Fibroblast of villous mesenchyme (primary cell): Measurements from ENCODE around the gene SLC38A9. TPM values are rescaled to one million over a fixed set of nuclear protein-coding genes. Genes with fewer than 3 reads are reported as not detected.

Experiments
- DNase-seq: peaks from one replicate; pipeline ENCODE4 v3.0.0-alpha.2; 2010; ENCODE audit warnings: low read depth
- H3K4me3 ChIP-seq: 2 replicates; pipeline ENCODE4 v1.5.1; 2011; ENCODE audit warnings: low read depth, mild to moderate bottlenecking, low read length
- CTCF ChIP-seq: IDR thresholded peaks from 2 replicates; pipeline ENCODE4 v1.5.1; 2012; ENCODE audit warnings: low read depth, mild to moderate bottlenecking, low read length; ENCODE audit not compliant: insufficient read depth
- total RNA-seq: library from RNA; depleted of rRNA; stranded (reverse); fragments of >200 nt; gene quantifications from 2 replicates; pipeline ENCODE4 v1.2.3, GENCODE V29; 2012

Gene SLC38A9
- total RNA-seq, 1 donor = 52.7 TPM

DNA sequence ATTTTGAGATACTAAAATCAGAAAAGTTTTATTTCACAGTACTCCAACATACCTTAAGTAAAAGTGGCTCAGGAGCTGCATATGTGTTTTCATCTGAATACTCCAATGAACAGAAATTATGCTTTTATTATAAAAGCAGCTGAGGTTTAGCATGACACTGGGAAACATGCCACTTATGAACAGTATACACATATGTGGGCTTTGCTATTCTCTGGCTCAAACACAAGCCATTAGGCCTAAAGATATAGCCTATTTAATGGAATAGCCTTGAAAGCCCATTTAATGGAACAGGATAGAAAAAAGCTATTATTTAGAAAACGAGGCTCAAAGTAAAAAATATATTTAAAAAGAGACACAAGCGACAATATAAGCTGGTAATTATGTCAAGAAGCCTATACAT lies 74.1 kb downstream of the SLC38A9 start:
- no peak for DNase-seq
- no peak for TF ChIP-seq CTCF
- H3K4me3 ChIP-seq = no peak overlapping the region

GRCh38 chr5:55636683-55637082 lies 75.4 kb downstream of the SLC38A9 start:
- TF ChIP-seq CTCF = no peak
- no peak overlapping the region for H3K4me3 ChIP-seq
- peak; percentile 69 for DNase-seq

- no peak overlapping the region for H3K4me3 ChIP-seq
- DNase-seq = peak; percentile 88
- TF ChIP-seq CTCF = no peak
Observed at GRCh38 chr5:55636177-55636576, 75.9 kb downstream of the SLC38A9 start.

DNA sequence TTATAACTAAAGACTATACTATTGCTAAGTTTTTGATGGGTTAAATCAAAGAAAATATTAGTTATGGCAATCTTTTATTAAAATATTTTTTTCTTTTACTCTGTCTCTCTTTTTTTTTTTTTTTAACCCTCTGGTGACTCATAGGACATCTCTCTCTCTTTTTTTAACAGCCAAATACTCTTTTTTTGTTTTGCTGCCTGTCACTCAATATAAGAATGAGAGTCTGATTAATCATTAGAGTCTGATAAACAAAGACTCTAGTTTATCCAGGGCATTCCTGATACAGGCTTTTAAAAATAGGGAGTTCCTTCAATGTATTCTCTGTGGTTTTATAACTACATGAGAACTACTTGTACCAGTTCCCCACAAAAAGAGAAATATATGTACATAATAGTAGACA lies 77.3 kb downstream of the SLC38A9 start:
- no peak overlapping the region for H3K4me3 ChIP-seq
- no peak for TF ChIP-seq CTCF
- DNase-seq = no peak

- no peak overlapping the region for H3K4me3 ChIP-seq
- TF ChIP-seq CTCF = no peak
- DNase-seq = no peak
Observed at GRCh38 chr5:55634209-55634805, 77.8 kb downstream of the SLC38A9 start.

DNA sequence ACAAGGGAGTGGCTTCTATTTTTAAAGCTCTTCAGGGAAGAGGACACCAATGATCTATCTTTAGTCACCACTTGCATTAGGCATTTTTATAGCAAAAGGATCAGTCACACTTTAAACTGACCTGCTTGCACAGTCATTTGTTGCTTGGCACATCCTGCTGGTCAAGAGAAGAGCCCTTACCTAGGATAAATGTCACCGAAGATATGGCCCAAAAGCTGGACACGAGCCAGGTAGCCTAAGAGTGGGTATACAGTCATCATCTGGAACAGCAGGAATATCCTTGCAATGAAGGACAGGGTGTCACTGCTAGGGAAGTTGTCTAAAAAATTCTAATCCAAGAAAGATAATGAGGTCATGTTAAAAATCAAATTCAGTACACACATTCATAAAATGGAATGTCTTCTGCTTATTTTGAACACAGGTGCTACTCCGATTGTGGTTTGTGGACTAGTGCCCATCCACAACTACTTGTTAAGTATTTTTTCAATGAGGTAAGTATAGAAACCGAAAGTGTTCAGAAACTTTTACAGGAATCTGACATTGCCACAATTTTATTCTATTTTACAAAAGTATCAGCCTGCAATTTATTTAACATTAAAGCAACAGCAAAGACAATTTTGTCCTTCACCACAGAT lies 78.4 kb downstream of the SLC38A9 start:
- no peak for TF ChIP-seq CTCF
- no peak overlapping the region for H3K4me3 ChIP-seq
- no peak for DNase-seq

GRCh38 chr5:55629815-55630214 lies 82.3 kb downstream of the SLC38A9 start:
- TF ChIP-seq CTCF = no peak
- DNase-seq = no peak
- H3K4me3 ChIP-seq = no peak overlapping the region
